PC-9 (cell line): ENCODE data around the gene HSD17B14.

ENCODE experiments used
- EZH2 ChIP-seq: fragments of 200-600 bp; sonication (generic); IDR thresholded peaks from 2 replicates; pipeline ENCODE4 v1.8.0; 2017; ENCODE audit warnings: antibody characterized with exemption, low read depth
- TF ChIP-seq, protein P1 (sequence below): fragments of 200-600 bp; sonication (generic); conservative IDR thresholded peaks from 2 replicates; pipeline ENCODE4 v1.6.1; 2017; ENCODE audit warnings: mixed run types, antibody characterized with exemption, mild to moderate bottlenecking, moderate library complexity

DNA sequence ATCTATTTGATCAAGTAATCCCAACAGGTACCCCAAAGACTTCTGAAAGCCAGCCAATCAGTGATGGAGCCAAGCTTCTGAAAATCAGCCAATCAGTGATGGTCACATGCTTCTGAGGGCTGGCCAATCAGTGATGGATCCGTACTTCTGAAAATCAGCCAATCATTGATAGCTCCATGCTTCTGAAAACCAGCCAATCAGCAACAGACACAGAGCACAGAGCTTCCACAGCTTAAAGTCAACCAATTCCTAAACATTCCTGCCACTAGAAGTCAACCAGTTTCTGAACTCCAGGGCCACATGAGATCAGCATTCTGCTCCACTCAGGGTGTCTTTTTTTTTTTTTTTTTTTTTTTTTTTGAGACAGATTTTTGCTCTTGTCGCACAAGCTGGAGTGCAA is 8.2 kb upstream of the HSD17B14 start:
- TF ChIP-seq, protein P1, sequence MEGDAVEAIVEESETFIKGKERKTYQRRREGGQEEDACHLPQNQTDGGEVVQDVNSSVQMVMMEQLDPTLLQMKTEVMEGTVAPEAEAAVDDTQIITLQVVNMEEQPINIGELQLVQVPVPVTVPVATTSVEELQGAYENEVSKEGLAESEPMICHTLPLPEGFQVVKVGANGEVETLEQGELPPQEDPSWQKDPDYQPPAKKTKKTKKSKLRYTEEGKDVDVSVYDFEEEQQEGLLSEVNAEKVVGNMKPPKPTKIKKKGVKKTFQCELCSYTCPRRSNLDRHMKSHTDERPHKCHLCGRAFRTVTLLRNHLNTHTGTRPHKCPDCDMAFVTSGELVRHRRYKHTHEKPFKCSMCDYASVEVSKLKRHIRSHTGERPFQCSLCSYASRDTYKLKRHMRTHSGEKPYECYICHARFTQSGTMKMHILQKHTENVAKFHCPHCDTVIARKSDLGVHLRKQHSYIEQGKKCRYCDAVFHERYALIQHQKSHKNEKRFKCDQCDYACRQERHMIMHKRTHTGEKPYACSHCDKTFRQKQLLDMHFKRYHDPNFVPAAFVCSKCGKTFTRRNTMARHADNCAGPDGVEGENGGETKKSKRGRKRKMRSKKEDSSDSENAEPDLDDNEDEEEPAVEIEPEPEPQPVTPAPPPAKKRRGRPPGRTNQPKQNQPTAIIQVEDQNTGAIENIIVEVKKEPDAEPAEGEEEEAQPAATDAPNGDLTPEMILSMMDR: peak; percentile 55
- no peak for TF ChIP-seq EZH2
